Esophagus muscularis mucosa (tissue), 4 donors: Measurements from ENCODE around the gene GNLY. TPM values are rescaled to one million over a fixed set of nuclear protein-coding genes. Genes with fewer than 3 reads are reported as not detected.
A peak's percentile ranks its signal among the peaks of the same experiment; 100 is the strongest.
"Not testable (repeated sequence)": the region's sequence is repeated elsewhere in the genome, so short reads cannot be mapped to it uniquely, and the experiment has no call there.

Experiments used
- DNase-seq: peaks from one replicate; pipeline ENCODE4 v3.0.0-alpha.2; 2017; ENCODE audit errors: extremely low spot score
- H3K27ac ChIP-seq, 4 donors: fragments of 200-600 bp; sonication (generic); replicated peaks in 1 of 4; 1 replicate in 3 of 4; 2 replicates in 1 of 4; pipeline ENCODE4 v1.5.1; 2016 to 2019; ENCODE audit warnings: mild to moderate bottlenecking in 1 of 4
- H3K27me3 ChIP-seq, 4 donors: fragments of 200-600 bp; sonication (generic); one replicate each; pipeline versions ENCODE4 v1.5.1 to v1.6.0; 2016 to 2019
- H3K36me3 ChIP-seq, 4 donors: fragments of 200-600 bp; sonication (generic); one replicate each; pipeline ENCODE4 v1.5.1; 2016 to 2019
- H3K4me1 ChIP-seq, 4 donors: fragments of 200-600 bp; sonication (generic); one replicate each; pipeline ENCODE4 v1.5.1; 2016 to 2019
- H3K4me3 ChIP-seq, 4 donors: fragments of 200-600 bp; sonication (generic); 1 replicate in 2 of 4; 2 replicates in 2 of 4; pipeline ENCODE4 v1.5.1; 2016 to 2019; ENCODE audit warnings: mild to moderate bottlenecking in 4 of 4, moderate library complexity in 1 of 4
- H3K9me3 ChIP-seq, 4 donors: fragments of 200-600 bp; sonication (generic); 1 replicate in 3 of 4; 2 replicates in 1 of 4; pipeline ENCODE4 v1.5.1; 2016 to 2019
- CTCF ChIP-seq, 3 experiments: fragments of 200-600 bp in 2 of 3; fragments of 450-650 bp in 1 of 3; sonication (generic) in 2 of 3; IDR thresholded peaks; one replicate each; pipeline ENCODE4 v1.5.1; 2017 to 2019; ENCODE audit warnings: antibody characterized with exemption in 3 of 3, mild to moderate bottlenecking in 2 of 3, moderate library complexity in 1 of 3
- EP300 ChIP-seq: sonication (generic); formaldehyde crosslinking; IDR thresholded peaks from one replicate; pipeline ENCODE4 v1.6.1; 2017; ENCODE audit warnings: antibody characterized with exemption
- POLR2A ChIP-seq: fragments of 450-650 bp; IDR thresholded peaks from one replicate; pipeline ENCODE4 v1.6.1; 2017; ENCODE audit warnings: antibody characterized with exemption, moderate library complexity, mild to moderate bottlenecking, low read depth
- POLR2AphosphoS5 ChIP-seq, 2 donors: sonication (generic); formaldehyde crosslinking; IDR thresholded peaks; one replicate each; pipeline ENCODE4 v1.6.1; 2017; ENCODE audit warnings: antibody characterized with exemption in 2 of 2
- WGBS: methylation state at CpG from one replicate; pipeline ENCODE4 v1.1.5; 2018; 5-methylcytosine and 5-hydroxymethylcytosine counted together
- intact Hi-C: fragments of 100-400 bp; cut with DNase I; formaldehyde crosslinking; loops from one replicate; pipeline ENCODE4 v1.15.1; 2023
- total RNA-seq, 4 donors: library from RNA; depleted of rRNA; stranded (reverse); fragments of >200 nt; gene quantifications; one replicate each; pipeline versions ENCODE4 v1.1.0 to v1.2.1, GENCODE V29; 2016

GNLY gene
- total RNA-seq, 4 donors from 2014 or later, result 0.84 to 3.5 (median 2.0) TPM

DNA sequence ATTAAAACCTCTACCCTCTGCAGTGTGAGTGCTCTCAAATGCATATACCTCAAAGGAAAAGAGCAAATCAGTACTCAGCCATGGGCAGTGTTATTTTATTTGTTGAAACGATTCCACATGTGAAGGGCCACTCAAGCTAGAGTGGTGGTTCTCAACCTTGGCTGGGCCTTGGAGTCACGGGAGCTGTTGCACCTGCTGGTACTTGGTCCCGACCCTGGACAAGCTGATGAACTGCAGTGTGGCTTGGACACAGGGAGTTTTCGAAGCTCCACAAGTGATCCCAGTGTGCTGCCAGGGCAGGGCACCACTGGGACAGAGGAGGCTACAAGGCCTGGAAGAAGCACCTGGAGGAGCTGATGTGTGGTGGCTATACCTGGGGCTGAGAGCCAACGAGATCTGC is 19.7 kb downstream of the GNLY start:
- 91% methylated on average over 5 of the region's 5 CpGs for WGBS
- no peaks in the 10 kb centered on the region for H3K9me3 ChIP-seq
- H3K4me3 ChIP-seq, result no peak overlapping the region
- no peak for DNase-seq
- H3K4me1 ChIP-seq, result peaks cover 24 to 54% (median 46%) of the 10 kb centered on the region in 4 donors
- no peaks in the 10 kb centered on the region for H3K36me3 ChIP-seq
- peaks cover 0 to 3% (median 0%) of the 10 kb centered on the region in 4 donors for H3K27me3 ChIP-seq
- TF ChIP-seq POLR2AphosphoS5 (IDR thresholded peaks at IDR 0.05), result no peak
- no peak for TF ChIP-seq POLR2A
- TF ChIP-seq EP300, result no peak
- TF ChIP-seq CTCF (IDR thresholded peaks at IDR 0.05), result no peak
- H3K27ac ChIP-seq, result peak overlapping the region in 1 of 4 donors; percentile 1
- intact Hi-C loops, result no loop called here

GRCh38 chr2:85714421-85714820 is 20.3 kb downstream of the GNLY start:
- H3K36me3 ChIP-seq, H3K4me3 ChIP-seq, H3K27ac ChIP-seq, H3K9me3 ChIP-seq, DNase-seq, H3K27me3 ChIP-seq, intact Hi-C loops: not testable (repeated sequence)
- WGBS, result 97% methylated on average over 7 of the region's 7 CpGs
- peaks cover 26 to 48% (median 41%) of the 10 kb centered on the region in 4 donors for H3K4me1 ChIP-seq

DNA sequence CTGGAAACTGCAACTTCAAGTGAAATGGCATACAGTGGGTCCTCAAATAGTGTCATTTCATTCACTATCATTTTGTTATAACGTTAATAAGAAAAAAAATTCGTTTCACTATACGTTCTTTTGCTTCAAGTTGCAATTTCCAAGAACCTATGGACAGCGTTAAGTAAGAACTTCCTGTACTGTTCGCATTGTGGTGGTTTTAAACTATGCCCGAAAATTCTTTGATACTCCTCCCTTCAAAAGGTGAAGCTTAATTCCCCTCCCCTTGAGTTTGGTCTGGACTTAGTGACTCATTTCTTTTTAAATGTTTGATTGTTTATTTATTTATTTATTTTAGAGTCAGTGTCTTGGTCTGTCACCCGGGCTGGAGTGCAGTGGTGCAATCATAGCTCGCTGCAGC is 20.7 kb downstream of the GNLY start:
- Histone ChIP-seq H3K27ac (no peak overlapping the region), H3K36me3 (no peaks in the 10 kb centered on the region), H3K4me3 (no peak overlapping the region), H3K9me3 (no peaks in the 10 kb centered on the region), H3K27me3 (peaks cover 0 to 3% (median 0%) of the 10 kb centered on the region in 4 donors), H3K4me1 (peaks cover 29 to 44% (median 38%) of the 10 kb centered on the region in 4 donors)
- no peak for TF ChIP-seq POLR2AphosphoS5 (IDR thresholded peaks at IDR 0.05)
- no peak for TF ChIP-seq CTCF (IDR thresholded peaks at IDR 0.05)
- TF ChIP-seq EP300, result no peak
- no peak for TF ChIP-seq POLR2A
- 89% methylated on average over 8 of the region's 8 CpGs for WGBS
- intact Hi-C loops, result no loop called here
- DNase-seq, result no peak

DNA sequence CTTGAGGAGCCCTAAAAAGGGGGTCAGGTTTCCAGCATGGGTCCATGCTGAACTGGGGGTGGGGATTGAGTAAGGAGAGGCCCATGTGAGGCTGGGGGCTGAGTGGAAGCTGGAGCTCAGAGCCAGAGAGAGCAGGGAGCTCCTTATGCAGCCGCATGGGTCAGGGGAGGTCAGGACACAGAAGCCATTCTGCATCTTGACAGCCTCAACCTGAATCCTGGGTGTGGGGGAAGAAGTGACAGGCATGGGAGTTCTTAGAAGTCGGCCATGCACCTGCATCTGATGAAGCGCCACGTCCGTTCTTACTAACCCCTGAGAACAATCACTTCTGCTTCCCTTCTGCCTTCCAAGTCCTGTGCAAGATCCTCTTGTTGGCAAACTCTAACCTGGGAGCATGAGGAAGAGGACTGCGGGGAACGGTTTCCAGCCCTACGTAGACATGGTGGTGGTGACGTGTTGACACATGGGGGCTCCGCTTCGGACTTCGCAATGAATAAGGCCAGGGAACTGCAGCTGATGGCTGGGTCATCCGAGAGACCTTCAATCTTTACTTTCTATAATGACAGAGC is 22.3 kb downstream of the GNLY start:
- TF ChIP-seq POLR2A (no peak), POLR2AphosphoS5 (IDR thresholded peaks at IDR 0.05) (no peak), CTCF (IDR thresholded peaks at IDR 0.05) (no peak), EP300 (no peak)
- intact Hi-C loops, result no loop called here
- Histone ChIP-seq H3K36me3 (no peaks in the 10 kb centered on the region), H3K4me1 (peaks cover 15 to 38% (median 23%) of the 10 kb centered on the region in 4 donors), H3K4me3 (no peak overlapping the region), H3K9me3 (no peaks in the 10 kb centered on the region), H3K27ac (no peak overlapping the region), H3K27me3 (peaks cover 0 to under 1% (median 0%) of the 10 kb centered on the region in 4 donors)
- no peak for DNase-seq
- 66% methylated on average over 13 of the region's 13 CpGs for WGBS

- TF ChIP-seq POLR2AphosphoS5 (IDR thresholded peaks at IDR 0.05) (peak in 1 of 2 donors; percentile 38), POLR2A (no peak)
- 77% methylated on average over 15 of the region's 15 CpGs for WGBS
- Histone ChIP-seq H3K36me3 (no peaks in the 10 kb centered on the region), H3K9me3 (no peaks in the 10 kb centered on the region), H3K4me1 (peaks cover 9 to 30% (median 17%) of the 10 kb centered on the region in 4 donors), H3K4me3 (no peak overlapping the region), H3K27me3 (no peaks in the 10 kb centered on the region), H3K27ac (no peak overlapping the region)
- DNase-seq, result no peak
- intact Hi-C loops, result no loop called here
Measured at GRCh38 chr2:85717308-85718008, 23.3 kb downstream of the GNLY start.

DNA sequence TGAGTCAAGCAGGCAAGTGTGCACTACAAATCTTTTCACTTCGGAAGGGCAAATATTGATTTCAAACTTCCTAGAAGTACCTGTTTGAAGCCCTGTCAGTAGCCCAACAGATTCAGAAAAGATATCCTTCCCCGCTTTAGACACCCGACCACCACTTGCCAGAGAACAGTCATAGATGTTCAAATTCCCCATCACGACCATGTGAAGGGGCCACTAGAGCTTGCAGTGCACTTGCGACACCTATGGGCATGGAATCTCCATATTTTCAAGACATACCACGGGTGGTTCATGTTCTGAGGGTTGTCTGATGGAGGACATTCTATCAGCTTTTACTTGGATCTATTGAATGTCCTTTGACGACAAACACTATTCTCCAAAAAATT is 23.8 kb downstream of the GNLY start:
- Histone ChIP-seq H3K36me3 (no peaks in the 10 kb centered on the region), H3K4me1 (peaks cover 4 to 25% (median 12%) of the 10 kb centered on the region in 4 donors), H3K9me3 (no peaks in the 10 kb centered on the region), H3K27ac (no peak overlapping the region), H3K4me3 (no peak overlapping the region), H3K27me3 (no peaks in the 10 kb centered on the region)
- no peak for DNase-seq
- TF ChIP-seq POLR2A (no peak), POLR2AphosphoS5 (IDR thresholded peaks at IDR 0.05) (no peak), EP300 (no peak), CTCF (IDR thresholded peaks at IDR 0.05) (no peak)
- 79% methylated on average over 7 of the region's 7 CpGs for WGBS
- intact Hi-C loops, result no loop called here
